Measurements from ENCODE around the gene PPP2R2D. TPM values are rescaled to one million over a fixed set of nuclear protein-coding genes. Genes with fewer than 3 reads are reported as not detected.

PPP2R2D gene
- total and polyA plus RNA-seq, 4 experiments from 2014 or later, result 25.7 to 49.2 (median 41.7) TPM

DNA sequence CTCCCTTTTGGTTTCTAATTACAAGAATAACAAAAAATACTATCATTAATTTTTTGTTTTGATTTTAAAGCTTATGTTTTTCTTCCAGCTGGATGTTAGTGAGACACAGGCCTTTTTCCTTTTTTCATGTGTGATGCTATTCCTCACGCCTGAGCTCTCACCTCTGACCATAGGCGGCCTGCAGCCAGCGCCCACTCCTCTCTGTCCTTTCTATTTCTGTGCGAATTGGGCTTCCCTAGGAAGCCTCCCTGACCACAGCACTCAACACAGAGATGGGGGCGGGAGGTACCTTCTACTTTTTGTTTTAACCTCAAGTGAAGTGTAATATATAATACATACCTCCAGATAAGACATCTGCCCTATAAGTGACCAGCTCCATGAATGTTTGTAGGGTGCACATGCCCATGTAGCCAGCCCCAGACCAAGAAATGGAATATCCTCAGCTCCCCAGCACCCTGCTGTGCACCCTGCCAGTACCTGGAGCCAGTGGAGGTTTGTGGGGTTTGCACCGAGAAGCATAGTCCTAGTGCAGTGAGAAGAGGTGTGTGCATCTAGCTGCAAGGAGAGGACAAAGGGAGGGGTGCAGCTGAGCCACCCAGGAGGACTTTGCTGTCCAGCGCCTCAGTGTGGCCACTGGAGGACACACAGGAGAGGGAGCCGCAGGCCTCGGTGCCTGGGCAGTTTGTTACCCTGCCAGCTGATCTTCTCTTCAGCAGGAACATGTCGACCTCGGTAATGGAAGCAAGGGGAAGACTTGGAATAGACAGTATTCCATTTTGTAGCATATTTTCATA is 42.4 kb downstream of the PPP2R2D start:
- Mint-ChIP-seq H3K4me3 (no peak overlapping the region), H3K36me3 (peaks cover 58 to 80% of the 10 kb centered on the region in 2 donors), H3K9me3 (no peaks in the 10 kb centered on the region), H3K4me1 (peaks cover 0 to 3% (median under 1%) of the 10 kb centered on the region in 4 donors), H3K27me3 (no peaks in the 10 kb centered on the region), H3K27ac (peak overlapping the region in 5 of 7 donors; percentile 8 to 78 (median 52))
- H3K27ac ChIP-seq (ENCODE audit: low read depth, low read length), result no peak overlapping the region
- H3K9me3 ChIP-seq (ENCODE audit: control insufficient read depth in 1 of 2, low read length in 2 of 2), result no peaks in the 10 kb centered on the region
- no peaks in the 10 kb centered on the region for H3K4me1 ChIP-seq (ENCODE audit: insufficient read depth, low read length)
- intact Hi-C loops (cut with micrococcal nuclease), result loop anchor here (5.0 kb wide), 1 partner anchor 41 kb away; the partner anchor contains the start of gene PPP2R2D
- no peaks in the 10 kb centered on the region for H3K27me3 ChIP-seq (ENCODE audit: insufficient read depth, low read length)
- DNase-seq, result peak in 2 of 5 donors; percentile 5 to 15
- no peak overlapping the region for H3K4me3 ChIP-seq (ENCODE audit: low read length in 2 of 2)
- ChIA-PET POLR2A (ENCODE audit: partially characterized antibody) (interaction anchor here (1.4 kb wide), 1 partner anchor 30 kb away, joined by 3 read pairs; no protein-coding TSS in a partner anchor), CTCF (ENCODE audit: partially characterized antibody) (interaction anchor here (0.7 to 3.4 kb wide), 3 partner anchors 36 to 78 kb away, joined by 3 to 18 read pairs (median 4); no protein-coding TSS in a partner anchor)
- H3K36me3 ChIP-seq (ENCODE audit: insufficient read depth, low read length), result peaks cover 47% of the 10 kb centered on the region

DNA sequence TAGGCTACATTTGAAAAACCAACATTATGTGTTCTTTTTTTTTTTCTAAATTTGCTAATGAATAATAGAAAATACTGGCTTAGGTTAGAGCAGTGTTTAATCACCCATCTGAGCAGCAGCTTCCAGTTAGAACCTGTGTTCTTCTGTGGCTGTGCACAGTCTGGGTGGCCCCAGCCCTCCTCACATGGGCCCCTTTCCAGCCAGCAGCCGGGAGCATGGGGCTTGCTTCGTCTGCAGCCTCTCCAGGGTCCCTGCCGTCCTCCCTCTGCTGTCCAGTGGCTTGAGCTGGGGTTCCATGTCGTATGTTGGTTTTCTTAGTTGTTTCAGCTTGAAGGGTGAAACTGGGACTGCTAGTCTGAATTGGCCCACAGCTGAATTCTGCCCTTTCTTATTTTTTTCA is 43.6 kb downstream of the PPP2R2D start:
- peaks cover 52% of the 10 kb centered on the region for H3K36me3 ChIP-seq (ENCODE audit: insufficient read depth, low read length)
- ChIA-PET CTCF (ENCODE audit: partially characterized antibody) (interaction anchor here (1.0 to 3.4 kb wide), 5 partner anchors 11 to 78 kb away, joined by 3 to 18 read pairs (median 4); no protein-coding TSS in a partner anchor), POLR2A (ENCODE audit: partially characterized antibody) (no interaction called here)
- intact Hi-C loops (cut with micrococcal nuclease), result loop anchor here (1.0 to 5.0 kb wide), 2 partner anchors 42 to 59 kb away; partner anchors contain the start of gene PPP2R2D
- Mint-ChIP-seq H3K9me3 (no peaks in the 10 kb centered on the region), H3K4me3 (no peak overlapping the region), H3K36me3 (peaks cover 56 to 86% of the 10 kb centered on the region in 2 donors), H3K4me1 (peaks cover 0 to 3% (median under 1%) of the 10 kb centered on the region in 4 donors), H3K27ac (peak overlapping the region in 2 of 7 donors; percentile 10 to 22), H3K27me3 (no peaks in the 10 kb centered on the region)
- no peak for DNase-seq
- H3K4me3 ChIP-seq (ENCODE audit: low read length in 2 of 2), result no peak overlapping the region
- no peak overlapping the region for H3K27ac ChIP-seq (ENCODE audit: low read depth, low read length)
- no peaks in the 10 kb centered on the region for H3K4me1 ChIP-seq (ENCODE audit: insufficient read depth, low read length)
- H3K9me3 ChIP-seq (ENCODE audit: control insufficient read depth in 1 of 2, low read length in 2 of 2), result no peaks in the 10 kb centered on the region
- no peaks in the 10 kb centered on the region for H3K27me3 ChIP-seq (ENCODE audit: insufficient read depth, low read length)

DNA sequence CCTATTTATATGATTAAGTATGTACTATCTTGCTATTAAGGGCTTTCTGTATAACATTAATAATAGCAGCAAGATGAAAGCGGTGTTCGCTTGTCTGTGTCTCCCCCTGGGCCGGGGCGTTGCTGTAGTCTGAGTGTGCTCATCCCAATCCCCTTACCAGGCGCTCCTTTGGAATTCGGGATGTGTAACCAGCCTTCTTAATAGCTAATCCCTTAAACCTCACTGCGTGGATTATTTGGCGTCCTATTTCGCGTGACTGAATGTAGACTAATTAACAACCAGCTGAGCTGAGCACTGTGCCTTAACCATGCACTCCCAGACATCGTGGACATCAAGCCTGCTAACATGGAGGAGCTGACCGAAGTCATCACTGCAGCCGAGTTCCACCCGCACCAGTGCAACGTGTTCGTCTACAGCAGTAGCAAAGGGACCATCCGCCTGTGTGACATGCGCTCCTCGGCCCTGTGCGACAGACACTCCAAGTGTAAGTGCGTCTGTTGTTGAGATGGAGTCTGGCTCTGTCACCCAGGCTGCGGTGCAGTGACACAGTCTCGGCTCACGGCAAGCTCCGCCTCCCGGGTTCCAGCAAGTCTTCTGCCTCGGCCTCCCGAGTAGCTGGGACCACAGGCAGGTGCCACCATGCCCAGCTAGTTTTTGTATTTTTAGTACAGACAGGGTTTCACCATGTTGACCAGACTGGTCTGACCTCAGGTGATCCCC is 44.3 kb downstream of the PPP2R2D start:
- Mint-ChIP-seq H3K27me3 (no peaks in the 10 kb centered on the region), H3K36me3 (peaks cover 48 to 85% of the 10 kb centered on the region in 2 donors), H3K4me1 (peaks cover 0 to 3% (median under 1%) of the 10 kb centered on the region in 4 donors), H3K27ac (peak overlapping the region in 3 of 7 donors; percentile 9 to 83 (median 10)), H3K9me3 (no peaks in the 10 kb centered on the region), H3K4me3 (no peak overlapping the region)
- Histone ChIP-seq H3K27me3 (ENCODE audit: insufficient read depth, low read length) (no peaks in the 10 kb centered on the region), H3K9me3 (ENCODE audit: control insufficient read depth in 1 of 2, low read length in 2 of 2) (no peaks in the 10 kb centered on the region), H3K4me3 (ENCODE audit: low read length in 2 of 2) (no peak overlapping the region), H3K36me3 (ENCODE audit: insufficient read depth, low read length) (peaks cover 57% of the 10 kb centered on the region), H3K27ac (ENCODE audit: low read depth, low read length) (no peak overlapping the region), H3K4me1 (ENCODE audit: insufficient read depth, low read length) (no peaks in the 10 kb centered on the region)
- intact Hi-C loops (cut with micrococcal nuclease), result loop anchor here (1.0 to 5.0 kb wide), 2 partner anchors 43 to 60 kb away; partner anchors contain the start of gene PPP2R2D
- no peak for DNase-seq
- ChIA-PET POLR2A (ENCODE audit: partially characterized antibody) (no interaction called here), CTCF (ENCODE audit: partially characterized antibody) (interaction anchor here (1.0 to 3.4 kb wide), 6 partner anchors 12 to 78 kb away, joined by 3 to 18 read pairs (median 4); no protein-coding TSS in a partner anchor)

DNA sequence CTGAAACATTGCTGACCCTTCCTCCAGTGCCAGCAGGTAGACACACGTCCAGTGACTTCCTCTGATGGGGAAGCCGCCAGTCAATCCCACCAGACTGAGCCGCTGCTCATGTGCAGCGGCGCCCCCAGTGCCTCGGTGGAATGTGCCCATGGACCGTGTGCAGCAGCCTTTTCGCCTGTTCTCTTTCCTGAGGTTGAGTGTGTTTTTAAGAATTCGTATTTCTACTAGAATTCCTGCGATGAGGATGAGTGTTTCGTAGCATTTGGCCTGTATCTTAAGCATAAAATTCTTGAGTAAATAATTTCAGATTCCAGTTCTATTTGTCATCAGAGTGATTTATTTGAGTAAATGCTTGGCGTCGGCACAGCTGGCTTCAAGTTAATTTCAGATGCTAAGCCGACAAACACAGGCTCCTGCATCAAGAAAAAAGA is 45.5 kb downstream of the PPP2R2D start:
- Mint-ChIP-seq H3K36me3 (peaks cover 41 to 80% of the 10 kb centered on the region in 2 donors), H3K4me1 (peaks cover 0 to 3% (median 0%) of the 10 kb centered on the region in 4 donors), H3K27ac (peak overlapping the region in 1 of 7 donors; percentile 52), H3K4me3 (no peak overlapping the region), H3K9me3 (no peaks in the 10 kb centered on the region), H3K27me3 (no peaks in the 10 kb centered on the region)
- Histone ChIP-seq H3K27ac (ENCODE audit: low read depth, low read length) (no peak overlapping the region), H3K27me3 (ENCODE audit: insufficient read depth, low read length) (no peaks in the 10 kb centered on the region), H3K9me3 (ENCODE audit: control insufficient read depth in 1 of 2, low read length in 2 of 2) (no peaks in the 10 kb centered on the region), H3K36me3 (ENCODE audit: insufficient read depth, low read length) (peaks cover 62% of the 10 kb centered on the region), H3K4me3 (ENCODE audit: low read length in 2 of 2) (no peak overlapping the region), H3K4me1 (ENCODE audit: insufficient read depth, low read length) (no peaks in the 10 kb centered on the region)
- POLR2A ChIA-PET (ENCODE audit: partially characterized antibody), result no interaction called here
- DNase-seq, result no peak
- intact Hi-C loops (cut with micrococcal nuclease), result no loop called here
- CTCF ChIA-PET (ENCODE audit: partially characterized antibody), result interaction anchor here (1.2 kb wide), 1 partner anchor 40 kb away, joined by 3 read pairs; no protein-coding TSS in a partner anchor

DNA sequence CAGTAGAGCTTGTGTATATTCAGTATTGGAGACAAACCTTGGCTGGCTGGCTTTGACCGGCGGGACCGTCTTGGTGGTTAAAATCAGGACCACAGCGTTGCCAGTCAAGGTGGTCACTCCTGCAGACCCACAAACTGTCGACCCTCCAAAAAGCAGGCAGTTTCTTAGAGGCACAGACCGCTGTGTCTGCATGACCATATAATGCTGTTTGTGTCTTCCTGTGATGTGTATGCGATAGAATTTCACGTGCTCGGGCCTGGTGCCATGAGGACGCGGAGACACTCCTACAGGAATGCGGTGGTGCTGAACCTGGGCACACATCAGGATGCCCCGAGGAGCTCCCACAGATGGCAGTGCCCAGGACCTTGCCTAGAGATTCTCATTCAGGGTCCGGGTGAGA is 46.1 kb downstream of the PPP2R2D start:
- Mint-ChIP-seq H3K27me3 (no peaks in the 10 kb centered on the region), H3K27ac (peak overlapping the region in 1 of 7 donors; percentile 15), H3K4me3 (no peak overlapping the region), H3K4me1 (no peaks in the 10 kb centered on the region), H3K9me3 (no peaks in the 10 kb centered on the region), H3K36me3 (peaks cover 38 to 78% of the 10 kb centered on the region in 2 donors)
- Histone ChIP-seq H3K9me3 (ENCODE audit: control insufficient read depth in 1 of 2, low read length in 2 of 2) (no peaks in the 10 kb centered on the region), H3K27me3 (ENCODE audit: insufficient read depth, low read length) (no peaks in the 10 kb centered on the region), H3K4me3 (ENCODE audit: low read length in 2 of 2) (no peak overlapping the region), H3K36me3 (ENCODE audit: insufficient read depth, low read length) (peaks cover 62% of the 10 kb centered on the region), H3K27ac (ENCODE audit: low read depth, low read length) (no peak overlapping the region), H3K4me1 (ENCODE audit: insufficient read depth, low read length) (no peaks in the 10 kb centered on the region)
- POLR2A ChIA-PET (ENCODE audit: partially characterized antibody), result no interaction called here
- no peak for DNase-seq
- intact Hi-C loops (cut with micrococcal nuclease), result no loop called here
- CTCF ChIA-PET (ENCODE audit: partially characterized antibody), result no interaction called here

DNA sequence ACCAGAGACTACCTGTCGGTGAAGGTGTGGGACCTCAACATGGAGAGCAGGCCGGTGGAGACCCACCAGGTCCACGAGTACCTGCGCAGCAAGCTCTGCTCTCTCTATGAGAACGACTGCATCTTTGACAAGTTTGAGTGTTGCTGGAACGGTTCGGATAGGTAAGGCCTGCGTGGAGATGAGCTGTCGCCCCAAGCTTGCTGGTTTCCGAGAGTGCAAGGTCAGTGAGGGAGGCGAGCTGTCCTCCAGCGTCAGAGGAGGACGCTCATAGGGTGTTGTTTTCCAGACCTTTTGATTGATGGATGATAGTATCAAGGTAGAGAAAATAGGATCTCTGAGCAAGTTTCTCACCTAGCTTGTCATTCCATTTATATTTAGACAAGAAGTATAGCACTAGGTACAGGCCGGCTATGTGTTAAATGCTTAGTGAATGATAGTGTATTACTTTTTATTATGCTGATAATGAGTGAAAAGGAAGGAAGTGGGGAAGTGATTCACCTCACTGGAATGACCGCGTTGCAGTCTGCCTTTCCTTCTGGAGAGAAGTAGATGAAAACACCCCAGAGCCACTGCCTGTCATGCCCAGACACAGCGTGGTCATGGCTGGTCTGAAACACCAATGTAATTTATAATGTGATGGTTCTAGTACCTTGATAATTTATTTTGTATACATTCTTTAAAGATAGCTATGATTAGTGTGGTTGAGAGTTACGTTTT is 47.0 kb downstream of the PPP2R2D start:
- H3K4me1 Mint-ChIP-seq, result no peaks in the 10 kb centered on the region
- H3K9me3 ChIP-seq (ENCODE audit: control insufficient read depth in 1 of 2, low read length in 2 of 2), result no peaks in the 10 kb centered on the region
- no peaks in the 10 kb centered on the region for H3K9me3 Mint-ChIP-seq
- intact Hi-C loops (cut with micrococcal nuclease), result no loop called here
- H3K36me3 ChIP-seq (ENCODE audit: insufficient read depth, low read length), result peaks cover 62% of the 10 kb centered on the region
- CTCF ChIA-PET (ENCODE audit: partially characterized antibody), result interaction anchor here (1.6 kb wide), 1 partner anchor 62 kb away, joined by 8 read pairs; no protein-coding TSS in a partner anchor
- no peaks in the 10 kb centered on the region for H3K4me1 ChIP-seq (ENCODE audit: insufficient read depth, low read length)
- H3K4me3 Mint-ChIP-seq, result no peak overlapping the region
- no peak overlapping the region for H3K4me3 ChIP-seq (ENCODE audit: low read length in 2 of 2)
- no peaks in the 10 kb centered on the region for H3K27me3 Mint-ChIP-seq
- POLR2A ChIA-PET (ENCODE audit: partially characterized antibody), result interaction anchor here (1.0 kb wide), 1 partner anchor 25 kb away, joined by 3 read pairs; no protein-coding TSS in a partner anchor
- DNase-seq, result no peak
- H3K27ac ChIP-seq (ENCODE audit: low read depth, low read length), result no peak overlapping the region
- no peaks in the 10 kb centered on the region for H3K27me3 ChIP-seq (ENCODE audit: insufficient read depth, low read length)
- peak overlapping the region in 2 of 7 donors; percentile 29 to 50 for H3K27ac Mint-ChIP-seq
- peaks cover 36 to 76% of the 10 kb centered on the region in 2 donors for H3K36me3 Mint-ChIP-seq
